GM06990 (cell line): ENCODE data around the gene RORB.

Source experiments
- DNase-seq: peaks from one replicate; pipeline ENCODE4 v3.0.0-alpha.2; 2011; ENCODE audit not compliant: insufficient read length; ENCODE audit errors: extremely low read depth
- H3K27me3 ChIP-seq: replicated peaks from 2 replicates; pipeline ENCODE4 v1.6.0; 2011; ENCODE audit warnings: low read length; ENCODE audit not compliant: control insufficient read depth, insufficient read depth
- H3K36me3 ChIP-seq: 2 replicates; pipeline ENCODE4 v1.5.1; 2011; ENCODE audit warnings: low read length; ENCODE audit not compliant: control insufficient read depth, insufficient read depth
- H3K4me3 ChIP-seq: replicated peaks from 2 replicates; pipeline ENCODE4 v1.5.1; 2011; ENCODE audit warnings: low read depth, mild to moderate bottlenecking, control low read depth, low read length
- CTCF ChIP-seq: IDR thresholded peaks from 2 replicates; pipeline ENCODE4 v1.5.1; 2011; ENCODE audit warnings: low read length, control low read depth, mild to moderate bottlenecking, inconsistent platforms; ENCODE audit not compliant: insufficient read depth, poor library complexity, severe bottlenecking

Gene RORB

GRCh38 chr9:74478606-74479005 lies 18.5 kb upstream of the RORB start:
- no peak for TF ChIP-seq CTCF
- H3K27me3 ChIP-seq, result no peaks in the 10 kb centered on the region
- no peak for DNase-seq
- no peak overlapping the region for H3K4me3 ChIP-seq
- H3K36me3 ChIP-seq, result no peaks in the 10 kb centered on the region

- H3K27me3 ChIP-seq, result no peaks in the 10 kb centered on the region
- H3K36me3 ChIP-seq, result no peaks in the 10 kb centered on the region
- no peak overlapping the region for H3K4me3 ChIP-seq
- DNase-seq, result no peak
- no peak for TF ChIP-seq CTCF
Observed at GRCh38 chr9:74479711-74480110, 17.4 kb upstream of the RORB start.

GRCh38 chr9:74487395-74487794 lies 9.7 kb upstream of the RORB start:
- no peak for TF ChIP-seq CTCF
- no peak for DNase-seq
- H3K4me3 ChIP-seq, result no peak overlapping the region
- H3K36me3 ChIP-seq, result no peaks in the 10 kb centered on the region
- no peaks in the 10 kb centered on the region for H3K27me3 ChIP-seq

- no peak overlapping the region for H3K4me3 ChIP-seq
- no peak for TF ChIP-seq CTCF
- no peaks in the 10 kb centered on the region; the same call in 1 of the 2 replicates for H3K27me3 ChIP-seq
- no peak for DNase-seq
- H3K36me3 ChIP-seq, result no peaks in the 10 kb centered on the region
Observed at GRCh38 chr9:74493512-74493911, 3.6 kb upstream of the RORB start.

GRCh38 chr9:74494490-74494889 lies 2.6 kb upstream of the RORB start:
- no peak for DNase-seq
- H3K36me3 ChIP-seq, result no peaks in the 10 kb centered on the region
- TF ChIP-seq CTCF, result no peak
- no peaks in the 10 kb centered on the region; the same call in 1 of the 2 replicates for H3K27me3 ChIP-seq
- H3K4me3 ChIP-seq, result no peak overlapping the region

GRCh38 chr9:74496406-74496805 lies 729 bp upstream of the RORB start:
- TF ChIP-seq CTCF, result no peak
- H3K27me3 ChIP-seq, result peaks cover 6% of the 10 kb centered on the region
- H3K4me3 ChIP-seq, result peak overlapping the region; percentile 57
- no peaks in the 10 kb centered on the region for H3K36me3 ChIP-seq
- no peak for DNase-seq
